ENCODE measurements around the gene LCE1D. TPM values are rescaled to one million over a fixed set of nuclear protein-coding genes. Genes with fewer than 3 reads are reported as not detected.

Gene LCE1D, protein sequence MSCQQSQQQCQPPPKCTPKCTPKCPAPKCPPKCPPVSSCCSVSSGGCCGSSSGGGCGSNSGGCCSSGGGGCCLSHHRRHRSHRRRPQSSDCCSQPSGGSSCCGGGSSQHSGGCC
- not detected in 2 replicates for total RNA-seq

DNA sequence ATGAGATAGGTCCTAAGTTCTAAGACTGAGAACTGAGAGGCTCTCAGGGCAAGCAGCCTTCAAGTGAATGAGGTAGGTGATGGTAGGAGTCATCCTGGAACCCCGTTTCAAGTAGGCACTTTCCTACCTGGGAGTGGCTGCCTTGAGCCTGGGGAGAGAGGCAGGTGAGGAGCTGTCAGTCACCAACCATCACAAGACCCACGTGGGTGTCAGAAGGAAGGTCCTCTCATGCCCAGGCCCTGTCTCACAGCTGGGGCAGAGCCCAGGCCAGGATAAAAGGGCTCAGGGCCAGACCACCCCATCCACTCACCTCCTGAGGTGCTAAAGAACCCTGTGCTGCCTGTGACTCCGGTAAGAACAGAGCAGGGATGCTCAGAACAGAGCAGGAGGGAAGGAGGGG lies at the start of gene LCE1D:
LCE1D (plus strand) TSS at position 301 of the 400 bp plus-strand sequence. CDS start 1,074 bp downstream, outside the sequence.

DNA sequence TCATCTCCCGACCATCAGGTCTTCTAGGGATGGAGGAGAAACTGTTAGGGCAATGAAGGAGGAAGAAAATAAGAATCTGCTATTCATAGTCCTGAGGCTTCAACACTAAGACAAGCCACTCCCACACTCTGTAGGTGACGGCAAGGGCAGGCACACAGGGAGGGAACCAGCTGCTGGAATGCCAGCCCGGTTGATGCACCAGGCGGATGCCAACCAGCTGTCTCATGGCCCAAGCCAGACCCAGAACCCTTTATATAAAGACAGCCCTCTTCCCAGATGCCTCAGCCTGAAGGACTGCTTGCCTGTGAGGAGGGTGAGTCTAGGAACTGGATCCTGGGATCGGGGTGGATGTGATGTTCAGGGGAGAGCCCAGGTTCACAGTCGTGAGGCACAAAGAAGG lies 38.8 kb upstream of the LCE1D start, which contains the start of gene KPRP:
KPRP (plus strand) TSS at position 279 of the 400 bp plus-strand sequence. CDS start 1,564 bp downstream, outside the sequence.

DNA sequence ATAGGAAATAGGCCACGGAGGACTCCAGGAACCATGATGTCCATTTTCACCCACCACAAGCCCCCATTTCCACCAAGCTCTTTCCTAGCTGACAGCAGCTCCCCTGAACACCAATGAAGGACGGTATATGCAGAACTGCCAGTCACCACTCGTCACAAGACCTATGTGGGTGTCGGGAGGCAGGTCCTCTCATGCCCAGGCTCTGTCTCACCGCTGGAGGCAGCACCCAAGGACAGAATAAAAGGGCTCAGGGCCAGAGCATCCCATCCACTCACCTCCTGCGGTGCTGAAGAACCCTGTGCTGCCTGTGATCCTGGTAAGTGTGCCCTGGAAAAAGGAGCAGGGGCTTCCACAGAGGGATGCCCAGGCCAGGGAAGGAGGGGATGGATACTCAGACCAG lies 21.6 kb upstream of the LCE1D start, which contains the start of gene LCE1F:
LCE1F (plus strand) TSS at position 266 of the 400 bp plus-strand sequence. CDS start 1,232 bp downstream, outside the sequence.

DNA sequence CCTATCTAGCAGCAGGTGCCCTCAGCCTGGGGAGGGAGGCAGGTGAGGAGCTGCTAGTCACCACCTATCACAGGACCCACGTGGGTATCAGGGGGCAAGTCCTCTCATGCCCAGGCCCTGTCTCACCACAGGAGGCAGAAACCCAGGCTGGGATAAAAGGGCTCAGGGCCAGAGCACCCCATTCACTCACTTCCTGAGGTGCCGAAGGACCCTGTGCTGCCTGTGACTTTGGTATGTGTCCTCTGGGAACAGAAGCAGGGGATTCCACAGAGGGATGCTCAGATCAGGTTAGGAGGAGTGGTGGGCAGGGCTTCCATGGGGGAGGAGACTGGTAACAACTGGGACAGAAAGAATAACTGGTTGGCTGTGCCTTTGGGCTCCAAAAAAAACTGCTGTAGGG lies 10.4 kb upstream of the LCE1D start, which contains the start of gene LCE1E:
LCE1E (plus strand) TSS at position 181 of the 400 bp plus-strand sequence. CDS start 1,043 bp downstream, outside the sequence.

DNA sequence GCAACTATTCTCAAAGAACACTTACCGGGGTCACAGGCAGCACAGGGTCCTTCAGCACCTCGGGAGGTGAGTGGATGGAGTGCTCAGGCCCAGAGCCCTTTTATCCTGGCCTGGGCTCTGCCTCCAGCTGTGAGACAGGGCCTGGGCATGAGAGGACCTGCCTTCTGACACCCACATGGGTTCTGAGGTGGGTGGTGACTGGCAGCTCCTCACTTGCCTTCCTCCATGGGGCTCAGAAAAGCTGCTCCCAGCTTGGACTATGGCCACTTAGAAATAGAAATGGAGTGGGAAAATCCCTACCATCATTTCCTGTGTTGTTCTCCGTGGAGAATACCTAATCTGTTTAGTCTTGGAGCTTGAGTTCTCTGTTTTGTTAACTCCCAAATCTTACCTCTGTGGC lies 10.1 kb downstream of the LCE1D start, which contains the start of gene LCE1C:
LCE1C (minus strand) TSS at position 76 of the 400 bp plus-strand sequence. CDS start 1,173 bp downstream, outside the sequence.

DNA sequence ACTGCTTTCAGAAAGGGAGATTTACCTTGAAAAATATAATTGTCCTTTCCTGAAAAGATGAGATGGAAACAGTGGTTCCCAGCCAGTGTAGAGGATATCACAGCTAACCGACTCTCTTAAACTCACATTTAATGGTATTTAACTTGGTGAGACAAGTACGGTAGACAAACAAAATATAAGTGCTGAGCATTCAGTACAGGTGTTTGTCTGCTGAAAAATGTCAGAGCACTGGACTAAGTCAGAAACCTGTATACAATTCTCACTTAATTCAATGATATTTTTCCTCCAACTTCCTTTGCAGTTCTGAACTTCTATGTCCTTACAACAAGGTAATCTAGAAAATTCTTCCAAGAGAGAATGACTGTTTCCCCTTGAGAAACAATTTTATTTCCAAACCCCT lies 15.2 kb downstream of the LCE1D start, which contains the start of gene LCE1B:
LCE1B (plus strand) TSS at position 301 of the 400 bp plus-strand sequence. CDS start 476 bp downstream, outside the sequence.

DNA sequence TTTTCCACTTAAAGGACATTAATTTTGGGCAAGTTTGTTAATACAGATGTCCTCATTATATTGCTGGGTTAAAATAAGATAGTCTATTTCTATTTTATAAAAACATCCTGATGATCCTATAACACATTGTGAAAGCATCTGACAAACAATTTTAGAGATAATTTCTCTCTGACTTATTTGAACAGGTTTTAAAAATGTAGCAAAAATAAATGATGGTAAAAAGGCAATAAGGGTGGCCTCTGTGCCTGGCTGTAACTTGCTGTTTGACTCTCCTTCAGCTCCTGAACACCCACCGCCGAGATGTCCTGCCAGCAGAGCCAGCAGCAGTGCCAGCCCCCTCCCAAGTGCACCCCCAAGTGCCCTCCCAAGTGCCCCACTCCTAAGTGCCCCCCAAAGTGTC lies 30.7 kb downstream of the LCE1D start, which contains the start of gene LCE1A:
LCE1A (plus strand) TSS at position 301 of the 400 bp plus-strand sequence; CDS start at position 301, 0 bp downstream.

DNA sequence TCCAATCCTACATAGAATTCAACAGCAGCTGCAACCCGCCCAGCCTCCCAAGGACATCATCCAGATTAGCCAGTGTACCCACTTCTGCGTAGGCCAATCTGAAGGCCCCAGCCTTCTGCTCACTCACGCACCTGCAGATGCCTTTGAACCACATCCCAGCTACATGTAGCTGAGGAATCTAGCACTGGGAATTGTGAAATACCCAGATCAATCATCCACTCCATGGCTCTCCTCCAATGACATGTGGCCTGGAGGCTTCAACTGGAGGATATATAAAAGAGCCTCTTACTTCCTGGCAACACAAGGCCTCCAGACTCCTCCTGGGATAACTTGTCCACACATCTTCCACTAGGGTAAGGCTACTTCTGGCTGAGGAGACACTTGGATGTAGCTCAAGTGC lies 46.0 kb downstream of the LCE1D start, which contains the start of gene LCE6A:
LCE6A (plus strand) TSS at position 301 of the 400 bp plus-strand sequence. CDS start 665 bp downstream, outside the sequence.

Other genes starting within 250 kb of the LCE1D start
- gene LCE3E, start 229.9 kb upstream of the LCE1D start, total RNA-seq = not detected in 2 replicates
- not detected in 2 replicates for gene LCE3D, start 216.2 kb upstream of the LCE1D start, total RNA-seq
- gene LCE3C, start 196.5 kb upstream of the LCE1D start, total RNA-seq = not detected in 2 replicates
- gene LCE3B, start 182.9 kb upstream of the LCE1D start, total RNA-seq = not detected in 2 replicates
- gene LCE3A, start 173.6 kb upstream of the LCE1D start, total RNA-seq = not detected in 2 replicates
- not detected in 2 replicates for gene LCE2D, start 133.3 kb upstream of the LCE1D start, total RNA-seq
- not detected in 2 replicates for gene LCE2C, start 121.4 kb upstream of the LCE1D start, total RNA-seq
- gene LCE2B, start 110.6 kb upstream of the LCE1D start, total RNA-seq = not detected in 2 replicates
- not detected in 2 replicates for gene LCE2A, start 98.4 kb upstream of the LCE1D start, total RNA-seq
- gene LCE4A, start 88.6 kb upstream of the LCE1D start, total RNA-seq = not detected in 2 replicates
- gene KPRP, start 38.7 kb upstream of the LCE1D start, total RNA-seq = not detected in 2 replicates
- gene LCE1F, start 21.6 kb upstream of the LCE1D start, total RNA-seq = not detected in 2 replicates
- not detected in 2 replicates for gene LCE1E, start 10.5 kb upstream of the LCE1D start, total RNA-seq
- not detected in 2 replicates for gene LCE1C, start 9.9 kb downstream of the LCE1D start, total RNA-seq
- gene LCE1B, start 15.2 kb downstream of the LCE1D start, total RNA-seq = not detected in 2 replicates
- not detected in 2 replicates for gene LCE1A, start 30.8 kb downstream of the LCE1D start, total RNA-seq
- not detected in 2 replicates for gene LCE6A, start 46.1 kb downstream of the LCE1D start, total RNA-seq
- gene LCE7A, start 63.3 kb downstream of the LCE1D start, total RNA-seq = not detected in 2 replicates
- not detected in 2 replicates for gene SMCP, start 81.6 kb downstream of the LCE1D start, total RNA-seq
- gene IVL, start 111.8 kb downstream of the LCE1D start, total RNA-seq = not detected in 2 replicates
- not detected in 2 replicates for gene SPRR5, start 150.5 kb downstream of the LCE1D start, total RNA-seq
- gene SPRR4, start 173.9 kb downstream of the LCE1D start, total RNA-seq = not detected in 2 replicates
- not detected in 2 replicates for gene SPRR1A, start 187.4 kb downstream of the LCE1D start, total RNA-seq
- not detected in 2 replicates for gene SPRR3, start 205.0 kb downstream of the LCE1D start, total RNA-seq
- gene SPRR1B, start 234.5 kb downstream of the LCE1D start, total RNA-seq = not detected in 2 replicates
- gene SPRR2D, start 244.4 kb downstream of the LCE1D start, total RNA-seq = not detected in 2 replicates